Measurements from ENCODE around the gene CHRD. TPM values are rescaled to one million over a fixed set of nuclear protein-coding genes. Genes with fewer than 3 reads are reported as not detected.

Gene CHRD
- total RNA-seq, 1 experiment from 2014 or later = 2.7 TPM

- no peaks in the 10 kb centered on the region; the same call in 1 of the 2 replicates for H3K4me1 Mint-ChIP-seq
- DNase-seq (ENCODE audit: low spot score) = peak; percentile 79
- POLR2A ChIA-PET = interaction anchor here (0.7 kb wide), 1 partner anchor 73 kb away, joined by 3 read pairs; no protein-coding TSS in a partner anchor
- ATAC-seq = peak; percentile 95
- H3K4me3 Mint-ChIP-seq = no peak overlapping the region
- H3K27me3 Mint-ChIP-seq (ENCODE audit: low read depth) = no peaks in the 10 kb centered on the region
- H3K36me3 Mint-ChIP-seq = peaks cover 2% of the 10 kb centered on the region; the same call in 1 of the 2 replicates
- peaks cover 7% of the 10 kb centered on the region for H3K9me3 Mint-ChIP-seq
- CTCF ChIA-PET = interaction anchor here (0.5 to 2.4 kb wide), 17 partner anchors 11 to 262 kb away, joined by 3 to 22 read pairs (median 4); no protein-coding TSS in a partner anchor
- TF ChIP-seq FOXP1 (CRISPR knock-in tag; IDR thresholded peaks at IDR 0.05; ENCODE audit: borderline replicate concordance) (0 out of 2 replicates have a peak, but pooled peaks have one; percentile 22), NFE2L1 (CRISPR knock-in tag; IDR thresholded peaks at IDR 0.05) (no peak), NR3C1 (CRISPR knock-in tag; conservative IDR thresholded peaks at IDR 0.05; ENCODE audit: low read depth) (no peak), MAX (CRISPR knock-in tag; IDR thresholded peaks at IDR 0.05) (peak; percentile 36; the same call in 1 of the 2 replicates), USF2 (CRISPR knock-in tag; IDR thresholded peaks at IDR 0.05) (peak; percentile 57), AR (CRISPR knock-in tag; IDR thresholded peaks at IDR 0.05) (no peak), ZNF219 (CRISPR knock-in tag; IDR thresholded peaks at IDR 0.05; ENCODE audit: borderline replicate concordance) (no peak), CTCF (IDR thresholded peaks at IDR 0.05) (peak; percentile 84), FOXP4 (CRISPR knock-in tag; IDR thresholded peaks at IDR 0.05) (no peak), ERG (CRISPR knock-in tag; IDR thresholded peaks at IDR 0.05) (no peak)
- H3K27ac Mint-ChIP-seq = no peak overlapping the region
Observed at GRCh38 chr3:184417619-184418327, 37.9 kb downstream of the CHRD start.

- Mint-ChIP-seq H3K4me1 (no peaks in the 10 kb centered on the region; the same call in 1 of the 2 replicates), H3K4me3 (no peak overlapping the region), H3K36me3 (peaks cover 2% of the 10 kb centered on the region; the same call in 1 of the 2 replicates), H3K27ac (no peak overlapping the region), H3K27me3 (ENCODE audit: low read depth) (peaks cover 3% of the 10 kb centered on the region; the same call in 1 of the 2 replicates), H3K9me3 (peaks cover 17% of the 10 kb centered on the region)
- ChIA-PET POLR2A (no interaction called here), CTCF (interaction anchor here (0.5 to 1.8 kb wide), 9 partner anchors 9 to 142 kb away, joined by 3 to 14 read pairs (median 4); partner anchors contain the start of gene EPHB3)
- ATAC-seq = no peak
- DNase-seq (ENCODE audit: low spot score) = no peak
- TF ChIP-seq ZNF425 (CRISPR knock-in tag; conservative IDR thresholded peaks at IDR 0.05) (no peak), JAZF1 (CRISPR knock-in tag; IDR thresholded peaks at IDR 0.05) (no peak), GTF2I (CRISPR knock-in tag; conservative IDR thresholded peaks at IDR 0.05) (no peak), NR1H2 (CRISPR knock-in tag; IDR thresholded peaks at IDR 0.05) (no peak), FOXJ3 (CRISPR knock-in tag; IDR thresholded peaks at IDR 0.05; ENCODE audit: borderline replicate concordance) (no peak), ZBTB43 (CRISPR knock-in tag; IDR thresholded peaks at IDR 0.05) (no peak), ATF2 (CRISPR knock-in tag; IDR thresholded peaks at IDR 0.05; ENCODE audit: borderline replicate concordance, low read depth) (no peak)
Observed at GRCh38 chr3:184419171-184419570, 39.3 kb downstream of the CHRD start.
